ENCODE data around the gene KLF11.
A peak's percentile ranks its signal among the peaks of the same experiment; 100 is the strongest.
"Not testable (repeated sequence)": the region's sequence is repeated elsewhere in the genome, so short reads cannot be mapped to it uniquely, and the experiment has no call there.

KLF11 gene

GRCh38 chr2:10083046-10083445 lies 39.7 kb downstream of the KLF11 start:
- H3K36me3 Mint-ChIP-seq (ENCODE audit: low read depth), result peaks cover 1% of the 10 kb centered on the region
- H3K4me1 Mint-ChIP-seq (ENCODE audit: low read depth), result peaks cover 22% of the 10 kb centered on the region
- no peaks in the 10 kb centered on the region for H3K9me3 Mint-ChIP-seq
- no peak overlapping the region for H3K4me3 Mint-ChIP-seq
- H3K27ac Mint-ChIP-seq, result no peak overlapping the region
- H3K27me3 Mint-ChIP-seq (ENCODE audit: low read depth), result peaks cover 77% of the 10 kb centered on the region

DNA sequence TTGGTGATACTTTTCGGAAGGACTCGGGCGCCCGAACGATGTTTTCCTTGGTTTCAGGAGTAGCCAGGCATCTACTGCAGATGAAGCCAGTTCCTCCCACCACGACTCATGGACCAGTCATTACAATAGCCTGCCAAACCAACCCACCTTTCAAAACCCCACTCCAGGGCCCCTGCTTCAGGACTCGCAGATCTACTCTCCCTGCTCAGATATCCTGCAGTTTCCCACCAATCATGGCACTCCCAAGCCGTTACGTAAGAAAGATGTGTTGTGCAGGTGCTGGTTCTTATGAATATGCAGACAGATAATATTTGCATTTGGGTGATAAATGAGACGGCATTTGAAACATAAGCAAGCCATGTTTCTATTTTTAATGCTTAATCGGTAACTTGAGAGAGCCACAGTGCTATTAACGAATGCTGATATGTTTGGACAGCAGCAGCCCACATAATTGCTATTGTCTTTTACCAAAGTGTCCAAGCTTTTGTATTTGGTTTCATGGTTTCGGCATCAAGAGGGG lies 40.4 kb downstream of the KLF11 start:
- Mint-ChIP-seq H3K4me1 (ENCODE audit: low read depth) (peaks cover 20% of the 10 kb centered on the region), H3K27ac (no peak overlapping the region), H3K9me3 (no peaks in the 10 kb centered on the region), H3K36me3 (ENCODE audit: low read depth) (peaks cover 1% of the 10 kb centered on the region), H3K4me3 (no peak overlapping the region), H3K27me3 (ENCODE audit: low read depth) (peaks cover 73% of the 10 kb centered on the region)

DNA sequence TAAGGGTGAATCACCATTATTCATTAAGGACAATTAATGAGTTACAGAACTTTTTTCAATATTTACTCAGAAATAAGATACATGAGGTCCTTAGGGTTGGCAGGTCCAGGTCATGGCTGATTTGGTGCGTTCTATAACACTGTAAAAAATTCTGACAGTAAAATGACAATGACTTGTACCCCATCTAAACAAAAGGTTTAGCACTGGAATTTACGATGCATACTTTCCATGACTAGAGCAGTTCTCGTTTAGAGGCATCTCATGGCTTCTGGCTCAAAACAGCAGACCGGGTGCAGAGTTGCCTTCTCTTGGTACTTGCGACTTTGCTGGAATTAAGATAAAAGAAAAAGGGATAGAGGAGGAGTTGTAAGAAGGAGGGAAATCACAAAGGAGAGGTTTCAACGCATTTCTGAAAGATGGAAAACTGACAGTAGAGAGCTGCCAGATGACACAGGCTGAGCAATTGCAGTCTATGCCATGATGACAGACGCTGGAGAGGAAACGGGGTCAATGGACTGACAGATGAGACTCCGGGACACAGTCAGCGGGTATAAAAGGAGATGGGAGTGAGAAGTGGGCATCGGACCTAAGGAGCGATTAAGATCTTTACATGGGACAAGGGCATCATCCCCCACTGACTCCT lies 41.0 kb downstream of the KLF11 start:
- Mint-ChIP-seq H3K4me1 (ENCODE audit: low read depth) (peaks cover 14% of the 10 kb centered on the region), H3K36me3 (ENCODE audit: low read depth) (no peaks in the 10 kb centered on the region), H3K27me3 (ENCODE audit: low read depth) (peaks cover 70% of the 10 kb centered on the region), H3K4me3 (no peak overlapping the region), H3K9me3 (no peaks in the 10 kb centered on the region), H3K27ac (no peak overlapping the region)

- H3K27ac Mint-ChIP-seq, result no peak overlapping the region
- H3K4me3 Mint-ChIP-seq, result no peak overlapping the region
- H3K36me3 Mint-ChIP-seq (ENCODE audit: low read depth), result no peaks in the 10 kb centered on the region
- peaks cover 77% of the 10 kb centered on the region for H3K27me3 Mint-ChIP-seq (ENCODE audit: low read depth)
- peaks cover 14% of the 10 kb centered on the region for H3K4me1 Mint-ChIP-seq (ENCODE audit: low read depth)
- no peaks in the 10 kb centered on the region for H3K9me3 Mint-ChIP-seq
These were observed 41.8 kb downstream of the KLF11 start for GRCh38 chr2:10085043-10085667.

DNA sequence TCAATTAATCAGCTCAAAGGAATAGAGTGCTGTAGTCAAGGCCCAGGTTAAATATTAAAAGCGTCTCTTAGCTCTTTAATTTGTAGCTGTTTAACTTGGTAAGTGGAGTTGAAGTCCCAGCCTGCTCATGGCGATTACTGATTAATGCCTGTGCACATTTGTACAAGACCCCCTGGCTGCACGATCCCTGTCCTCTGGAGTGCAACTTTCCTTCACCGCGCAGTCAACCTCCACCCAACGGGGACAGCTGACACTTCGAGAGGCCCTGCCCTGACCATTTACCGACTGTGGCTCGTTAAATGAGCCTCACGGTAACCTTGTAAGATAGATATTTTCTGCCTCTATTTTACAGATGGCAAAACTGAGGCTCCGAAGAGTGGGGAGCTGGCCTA lies 42.3 kb downstream of the KLF11 start:
- Mint-ChIP-seq H3K36me3 (ENCODE audit: low read depth) (no peaks in the 10 kb centered on the region), H3K4me3 (no peak overlapping the region), H3K4me1 (ENCODE audit: low read depth) (peaks cover 17% of the 10 kb centered on the region), H3K9me3 (no peaks in the 10 kb centered on the region), H3K27me3 (ENCODE audit: low read depth) (peaks cover 82% of the 10 kb centered on the region), H3K27ac (no peak overlapping the region)

DNA sequence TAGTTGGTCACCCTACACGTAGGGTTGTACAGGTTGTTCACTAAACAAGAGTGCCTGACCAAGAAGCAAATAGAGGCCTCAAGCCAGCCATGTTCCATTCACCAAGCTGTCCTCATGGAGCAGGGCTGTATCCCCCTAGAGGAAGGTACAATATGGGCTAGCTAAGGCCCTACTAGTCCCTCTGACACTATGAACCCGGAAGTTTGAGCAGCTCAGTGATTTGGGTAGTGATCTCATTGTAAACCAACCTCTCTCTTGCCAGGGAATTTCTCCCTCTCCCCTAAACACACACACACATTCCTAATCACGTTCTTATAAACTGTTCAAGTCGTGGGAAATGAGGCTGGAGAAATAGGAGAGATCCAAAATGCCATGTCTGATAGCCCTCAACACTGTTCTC lies 43.6 kb downstream of the KLF11 start:
- H3K9me3 Mint-ChIP-seq, result peaks cover under 1% of the 10 kb centered on the region
- peaks cover 78% of the 10 kb centered on the region for H3K27me3 Mint-ChIP-seq (ENCODE audit: low read depth)
- no peak overlapping the region for H3K4me3 Mint-ChIP-seq
- H3K27ac Mint-ChIP-seq, result no peak overlapping the region
- peaks cover 13% of the 10 kb centered on the region for H3K4me1 Mint-ChIP-seq (ENCODE audit: low read depth)
- peaks cover 2% of the 10 kb centered on the region for H3K36me3 Mint-ChIP-seq (ENCODE audit: low read depth)

DNA sequence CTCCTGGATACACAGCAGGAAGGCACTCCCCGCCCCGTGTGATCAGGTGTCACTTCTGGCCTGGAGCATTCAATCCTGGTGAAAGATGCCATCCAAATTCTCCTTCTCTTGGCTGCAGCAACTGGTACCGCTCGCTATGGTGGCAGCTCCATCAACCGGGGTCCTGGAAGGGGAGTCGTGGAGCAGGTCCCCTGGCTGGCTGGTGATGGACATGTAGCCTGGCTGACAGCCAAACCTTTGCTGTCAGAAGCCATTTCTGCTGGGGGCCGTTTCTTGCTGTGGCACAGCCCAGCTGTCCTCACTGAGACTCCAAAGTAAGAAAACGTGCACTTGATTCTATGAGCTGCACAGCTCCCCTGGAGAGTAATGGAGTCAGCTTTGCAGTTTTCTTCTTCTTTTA lies 44.0 kb downstream of the KLF11 start:
- peaks cover 5% of the 10 kb centered on the region for H3K9me3 Mint-ChIP-seq
- H3K27me3 Mint-ChIP-seq (ENCODE audit: low read depth), result peaks cover 78% of the 10 kb centered on the region
- H3K4me3 Mint-ChIP-seq, result no peak overlapping the region

DNA sequence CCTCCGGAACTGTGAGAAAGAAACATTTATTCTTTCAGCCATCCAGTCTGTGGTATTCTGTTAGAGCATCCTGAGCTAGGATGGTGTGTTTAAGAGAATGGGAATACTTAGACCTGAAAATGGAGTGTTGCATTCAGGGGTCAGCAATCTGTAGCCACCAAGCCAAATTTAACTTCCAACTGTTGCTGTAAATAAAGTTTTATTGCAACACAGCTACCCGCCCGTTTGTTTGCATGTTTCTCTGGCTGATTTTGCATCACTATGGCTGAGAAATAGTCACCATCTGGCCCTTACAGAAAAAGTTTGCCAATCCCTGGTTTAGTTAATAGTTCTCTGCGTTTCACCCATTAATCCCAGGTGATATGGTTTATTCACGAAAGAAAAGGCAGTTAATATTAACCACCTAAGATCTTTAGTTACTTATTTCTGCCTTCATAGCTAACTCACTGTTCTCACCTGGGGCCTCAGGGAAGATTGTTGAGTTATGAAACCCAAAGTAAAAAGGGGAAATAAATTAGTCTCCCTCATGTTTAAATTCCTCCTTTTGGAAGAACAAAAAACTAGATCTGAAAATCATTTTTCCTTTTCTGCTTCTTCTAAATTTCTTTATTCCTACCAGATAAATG lies 46.3 kb downstream of the KLF11 start:
- peaks cover 65% of the 10 kb centered on the region for H3K27me3 Mint-ChIP-seq (ENCODE audit: low read depth)
- H3K36me3 Mint-ChIP-seq (ENCODE audit: low read depth), result peaks cover 2% of the 10 kb centered on the region
- no peak overlapping the region for H3K27ac Mint-ChIP-seq
- peaks cover 10% of the 10 kb centered on the region for H3K4me1 Mint-ChIP-seq (ENCODE audit: low read depth)
- H3K4me3 Mint-ChIP-seq, result no peak overlapping the region
- peaks cover 8% of the 10 kb centered on the region for H3K9me3 Mint-ChIP-seq

More for the DNA sequence above, 44.0 kb downstream of the KLF11 start:
- peaks cover 16% of the 10 kb centered on the region for H3K4me1 Mint-ChIP-seq (ENCODE audit: low read depth)
- peaks cover 2% of the 10 kb centered on the region for H3K36me3 Mint-ChIP-seq (ENCODE audit: low read depth)
- H3K27ac Mint-ChIP-seq, result no peak overlapping the region

- peaks cover 54% of the 10 kb centered on the region for H3K27me3 Mint-ChIP-seq (ENCODE audit: low read depth)
- H3K36me3 Mint-ChIP-seq (ENCODE audit: low read depth), result peaks cover 2% of the 10 kb centered on the region
- H3K27ac Mint-ChIP-seq, result peak overlapping the region; percentile 63
- peaks cover 8% of the 10 kb centered on the region for H3K9me3 Mint-ChIP-seq
- peak overlapping the region; percentile 64 for H3K4me3 Mint-ChIP-seq
- peaks cover 10% of the 10 kb centered on the region for H3K4me1 Mint-ChIP-seq (ENCODE audit: low read depth)
These were observed 48.0 kb downstream of the KLF11 start for GRCh38 chr2:10091182-10091888.

- not testable (repeated sequence) for H3K36me3 Mint-ChIP-seq (ENCODE audit: low read depth); H3K4me3 Mint-ChIP-seq; H3K4me1 Mint-ChIP-seq (ENCODE audit: low read depth); H3K27ac Mint-ChIP-seq; H3K9me3 Mint-ChIP-seq
- peaks cover 53% of the 10 kb centered on the region for H3K27me3 Mint-ChIP-seq (ENCODE audit: low read depth)
These were observed 48.5 kb downstream of the KLF11 start for GRCh38 chr2:10091889-10092244.

GRCh38 chr2:10094271-10094814 lies 51.0 kb downstream of the KLF11 start:
- H3K27me3 Mint-ChIP-seq (ENCODE audit: low read depth), result peaks cover 51% of the 10 kb centered on the region
- H3K4me3 Mint-ChIP-seq, result no peak overlapping the region
- H3K27ac Mint-ChIP-seq, result no peak overlapping the region
- H3K4me1 Mint-ChIP-seq (ENCODE audit: low read depth), result peaks cover 10% of the 10 kb centered on the region
- H3K36me3 Mint-ChIP-seq (ENCODE audit: low read depth), result peaks cover 2% of the 10 kb centered on the region
- peaks cover 8% of the 10 kb centered on the region for H3K9me3 Mint-ChIP-seq

GRCh38 chr2:10095175-10095574 lies 51.8 kb downstream of the KLF11 start:
- H3K27ac Mint-ChIP-seq, result no peak overlapping the region
- H3K27me3 Mint-ChIP-seq (ENCODE audit: low read depth), result peaks cover 48% of the 10 kb centered on the region
- peaks cover 10% of the 10 kb centered on the region for H3K4me1 Mint-ChIP-seq (ENCODE audit: low read depth)
- no peak overlapping the region for H3K4me3 Mint-ChIP-seq
- H3K36me3 Mint-ChIP-seq (ENCODE audit: low read depth), result peaks cover 2% of the 10 kb centered on the region
- peaks cover 8% of the 10 kb centered on the region for H3K9me3 Mint-ChIP-seq

- H3K27ac Mint-ChIP-seq, result no peak overlapping the region
- peaks cover 51% of the 10 kb centered on the region for H3K27me3 Mint-ChIP-seq (ENCODE audit: low read depth)
- peaks cover 4% of the 10 kb centered on the region for H3K4me1 Mint-ChIP-seq (ENCODE audit: low read depth)
- H3K36me3 Mint-ChIP-seq (ENCODE audit: low read depth), result no peaks in the 10 kb centered on the region
- no peak overlapping the region for H3K4me3 Mint-ChIP-seq
- H3K9me3 Mint-ChIP-seq, result peaks cover 8% of the 10 kb centered on the region
These were observed 53.3 kb downstream of the KLF11 start for GRCh38 chr2:10096641-10097040.

GRCh38 chr2:10097352-10098148 lies 54.2 kb downstream of the KLF11 start:
- Mint-ChIP-seq H3K27me3 (ENCODE audit: low read depth) (peaks cover 48% of the 10 kb centered on the region), H3K27ac (no peak overlapping the region), H3K9me3 (peaks cover 1% of the 10 kb centered on the region), H3K4me1 (ENCODE audit: low read depth) (no peaks in the 10 kb centered on the region), H3K36me3 (ENCODE audit: low read depth) (no peaks in the 10 kb centered on the region), H3K4me3 (no peak overlapping the region)

Measured in T-helper 1 cell treated with Interleukin-12 subunit alpha and Interleukin-12 subunit beta and Interleukin-4 antibody, amounts not matched to agents 30 μg/mL and 1 μg/mL, for 36 hours (primary cell).